HG02885 (cell line): ENCODE data around the gene P2RX2.

Experiments
- ATAC-seq: cut with Tn5 transposase; IDR thresholded peaks from one replicate; pipeline ENCODE4 v1.9.1; 2021; ENCODE audit warnings: mild to moderate bottlenecking; ENCODE audit not compliant: unreplicated experiment, poor library complexity

Gene P2RX2

GRCh38 chr12:132633398-132633797 lies 14.8 kb downstream of the P2RX2 start:
- no peak for ATAC-seq

- no peak for ATAC-seq
Observed at GRCh38 chr12:132633901-132634300, 15.3 kb downstream of the P2RX2 start.

GRCh38 chr12:132634411-132634990 lies 15.9 kb downstream of the P2RX2 start:
- ATAC-seq = no peak

- ATAC-seq = no peak
Observed at GRCh38 chr12:132635076-132635955, 16.7 kb downstream of the P2RX2 start.

- ATAC-seq = no peak
Observed at GRCh38 chr12:132637811-132638210, 19.2 kb downstream of the P2RX2 start.

- no peak for ATAC-seq
Observed at GRCh38 chr12:132638541-132639408, 20.2 kb downstream of the P2RX2 start.

- ATAC-seq = no peak
Observed at GRCh38 chr12:132639956-132640520, 21.5 kb downstream of the P2RX2 start.

- no peak for ATAC-seq
Observed at GRCh38 chr12:132640936-132641335, 22.4 kb downstream of the P2RX2 start.

GRCh38 chr12:132641811-132642650 lies 23.5 kb downstream of the P2RX2 start:
- ATAC-seq = no peak

- no peak for ATAC-seq
Observed at GRCh38 chr12:132642846-132643835, 24.6 kb downstream of the P2RX2 start.

- no peak for ATAC-seq
Observed at GRCh38 chr12:132646850-132647249, 28.3 kb downstream of the P2RX2 start.

- ATAC-seq = no peak
Observed at GRCh38 chr12:132647858-132648257, 29.3 kb downstream of the P2RX2 start.

GRCh38 chr12:132648616-132649225 lies 30.1 kb downstream of the P2RX2 start:
- ATAC-seq = no peak

- no peak for ATAC-seq
Observed at GRCh38 chr12:132649226-132649945, 30.8 kb downstream of the P2RX2 start.

GRCh38 chr12:132651444-132652100 lies 33.0 kb downstream of the P2RX2 start:
- no peak for ATAC-seq

- no peak for ATAC-seq
Observed at GRCh38 chr12:132653567-132654290, 35.2 kb downstream of the P2RX2 start.
